Thyroid gland (tissue), 4 donors: ENCODE data around the gene NKX2-4.

Source experiments
- CTCF ChIP-seq, 6 experiments: fragments of 200-600 bp in 3 of 6; fragments of 450-650 bp in 3 of 6; sonication (generic) in 3 of 6; IDR thresholded peaks; one replicate each; pipeline ENCODE4 v1.5.1; 2016 to 2019; ENCODE audit warnings: antibody characterized with exemption in 6 of 6, mild to moderate bottlenecking in 2 of 6, inconsistent platforms in 1 of 6, moderate library complexity in 1 of 6
- POLR2A ChIP-seq, 2 donors: fragments of 450-650 bp; IDR thresholded peaks; one replicate each; pipeline ENCODE4 v1.6.1; 2017; ENCODE audit warnings: antibody characterized with exemption in 2 of 2, mild to moderate bottlenecking in 2 of 2, moderate library complexity in 1 of 2

DNA sequence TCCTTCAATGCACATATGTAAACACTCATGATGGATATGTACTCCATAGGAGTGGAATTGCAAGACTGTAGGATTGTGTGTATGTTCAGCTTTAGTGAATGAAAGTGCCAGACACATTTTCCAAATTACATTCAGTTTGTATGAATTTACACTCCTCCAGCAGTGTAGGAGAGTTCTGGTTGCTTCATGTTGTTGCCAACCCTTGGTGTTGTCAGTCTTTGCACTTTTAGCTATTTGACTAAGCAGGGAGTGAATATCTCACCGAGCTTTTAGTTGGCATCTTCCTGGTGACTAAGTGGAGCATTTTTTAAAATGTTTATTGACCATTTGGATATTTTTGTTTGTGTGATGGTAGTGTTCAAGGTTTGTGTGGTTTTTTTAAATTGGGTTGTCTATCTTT lies 23.9 kb downstream of the NKX2-4 start:
- TF ChIP-seq POLR2A (IDR thresholded peaks at IDR 0.05) (no peak), CTCF (IDR thresholded peaks at IDR 0.05) (no peak)
